HG03354 (cell line): ENCODE results near the gene CTBP1.
A peak's percentile ranks its signal among the peaks of the same experiment; 100 is the strongest.

Experiments used
- ATAC-seq: cut with Tn5 transposase; IDR thresholded peaks from one replicate; pipeline ENCODE4 v1.9.1; 2021; ENCODE audit warnings: mild to moderate bottlenecking; ENCODE audit not compliant: unreplicated experiment, poor library complexity, severe bottlenecking

Gene CTBP1

GRCh38 chr4:1204286-1204827 lies 44.6 kb downstream of the CTBP1 start:
- ATAC-seq, result no peak

GRCh38 chr4:1203026-1203616 lies 45.8 kb downstream of the CTBP1 start:
- no peak for ATAC-seq

GRCh38 chr4:1202526-1203011 lies 46.4 kb downstream of the CTBP1 start:
- no peak for ATAC-seq

GRCh38 chr4:1201851-1202525 lies 46.9 kb downstream of the CTBP1 start:
- peak; percentile 48 for ATAC-seq

GRCh38 chr4:1200425-1201035 lies 48.4 kb downstream of the CTBP1 start:
- no peak for ATAC-seq

GRCh38 chr4:1199556-1200331 lies 49.2 kb downstream of the CTBP1 start:
- ATAC-seq, result no peak

- no peak for ATAC-seq
Observed at GRCh38 chr4:1198098-1198844, 50.7 kb downstream of the CTBP1 start.

GRCh38 chr4:1196421-1197183 lies 52.3 kb downstream of the CTBP1 start:
- no peak for ATAC-seq

GRCh38 chr4:1195891-1196401 lies 53.0 kb downstream of the CTBP1 start:
- no peak for ATAC-seq

GRCh38 chr4:1195109-1195671 lies 53.7 kb downstream of the CTBP1 start:
- ATAC-seq, result no peak

- no peak for ATAC-seq
Observed at GRCh38 chr4:1194010-1194900, 54.7 kb downstream of the CTBP1 start.

- no peak for ATAC-seq
Observed at GRCh38 chr4:1193206-1194009, 55.5 kb downstream of the CTBP1 start.

- ATAC-seq, result no peak
Observed at GRCh38 chr4:1192493-1193205, 56.3 kb downstream of the CTBP1 start.

- no peak for ATAC-seq
Observed at GRCh38 chr4:1192091-1192492, 56.8 kb downstream of the CTBP1 start.

GRCh38 chr4:1191621-1192020 lies 57.3 kb downstream of the CTBP1 start:
- no peak for ATAC-seq

GRCh38 chr4:1187182-1187581 lies 61.7 kb downstream of the CTBP1 start:
- ATAC-seq, result peak; percentile 85
